B cell (primary cell): ENCODE measurements around the gene KLHL41. TPM values are rescaled to one million over a fixed set of nuclear protein-coding genes. Genes with fewer than 3 reads are reported as not detected.

ENCODE experiments used
- ATAC-seq: fragments of 200-7000 bp; cut with Tn5 transposase; one replicate; pipeline ENCODE4 v1.10.0; 2021; ENCODE audit warnings: low read depth, mild to moderate bottlenecking, moderate number of reproducible peaks, moderate library complexity
- CTCF ChIA-PET: fragments of 350-600 bp; sonication (Branson Sonifier 250); formaldehyde crosslinking; loops from one replicate; lab custom pipeline; 2021; ENCODE audit warnings: antibody characterized with exemption, inconsistent platforms; lab: Charles Lee
- POLR2A ChIA-PET: fragments of 350-600 bp; sonication (Branson Sonifier 250); formaldehyde crosslinking; loops from one replicate; lab custom pipeline; 2021; ENCODE audit warnings: antibody characterized with exemption; lab: Charles Lee
- DNase-seq: peaks from one replicate; pipeline ENCODE4 v3.0.0; 2013
- H2AFZ ChIP-seq: 2 replicates; pipeline ENCODE4 v1.6.1; 2012; ENCODE audit warnings: mild to moderate bottlenecking, low read depth, low read length; ENCODE audit not compliant: insufficient read depth, poor library complexity, severe bottlenecking
- H3K27ac ChIP-seq, 2 donors: 1 replicate in 1 of 2; 2 replicates in 1 of 2; pipeline ENCODE4 v1.5.1; 2012 to 2013; ENCODE audit warnings: low read length in 2 of 2, mild to moderate bottlenecking in 2 of 2, moderate library complexity in 1 of 2
- H3K27me3 ChIP-seq, 4 experiments: fragments of 200-600 bp in 1 of 4; sonication (generic) in 1 of 4; replicated peaks in 1 of 4; 1 replicate in 2 of 4; 2 replicates in 2 of 4; pipeline versions ENCODE4 v1.6.1 to v1.7.0; 2013 to 2016; ENCODE audit warnings: low read length in 3 of 4, mild to moderate bottlenecking in 2 of 4, mixed read lengths in 1 of 4, moderate library complexity in 1 of 4; ENCODE audit not compliant: insufficient read depth in 4 of 4, control insufficient read depth in 3 of 4; ENCODE audit errors: control extremely low read depth in 1 of 4
- H3K36me3 ChIP-seq, 2 experiments: replicated peaks in 1 of 2; 1 replicate in 1 of 2; 2 replicates in 1 of 2; pipeline versions ENCODE4 v1.6.1 to v1.7.1; 2013; ENCODE audit warnings: low read length in 1 of 2; ENCODE audit not compliant: insufficient read depth in 2 of 2, control insufficient read depth in 1 of 2; ENCODE audit errors: control extremely low read depth in 1 of 2, extremely low read depth in 1 of 2
- H3K4me1 ChIP-seq, 2 donors: fragments of 200-600 bp in 1 of 2; sonication (generic) in 1 of 2; 1 replicate in 1 of 2; 2 replicates in 1 of 2; pipeline versions ENCODE4 v1.5.1 to v1.6.1; 2013 to 2017; ENCODE audit warnings: low read length in 2 of 2; ENCODE audit not compliant: control insufficient read depth in 2 of 2, insufficient read depth in 2 of 2
- H3K4me2 ChIP-seq: replicated peaks from 2 replicates; pipeline ENCODE3; 2012; ENCODE audit warnings: mild to moderate bottlenecking, low read depth, low read length; ENCODE audit not compliant: poor library complexity, severe bottlenecking
- H3K4me3 ChIP-seq, 5 experiments: fragments of 200-600 bp in 1 of 5; sonication (generic) in 1 of 5; 1 replicate in 3 of 5; 2 replicates in 2 of 5; pipeline versions ENCODE4 v1.5.1 to v1.7.0; 2011 to 2016; ENCODE audit warnings: low read length in 4 of 5, mild to moderate bottlenecking in 4 of 5, low read depth in 2 of 5, control low read depth in 1 of 5, moderate library complexity in 1 of 5; ENCODE audit not compliant: insufficient read depth in 1 of 5; ENCODE audit errors: control extremely low read depth in 1 of 5, extremely low read depth in 1 of 5
- H3K79me2 ChIP-seq: fragments of 200-600 bp; sonication (generic); one replicate; pipeline ENCODE4 v1.6.0; 2016; ENCODE audit warnings: low read length; ENCODE audit not compliant: control insufficient read depth, insufficient read depth
- H3K9ac ChIP-seq: fragments of 200-600 bp; sonication (generic); 2 replicates; pipeline ENCODE4 v1.6.1; 2017; ENCODE audit warnings: mild to moderate bottlenecking, low read length, moderate library complexity
- H3K9me3 ChIP-seq, 3 donors: one replicate each; pipeline versions ENCODE4 v1.6.1 to v1.7.1; 2013; ENCODE audit warnings: low read length in 2 of 3; ENCODE audit not compliant: control insufficient read depth in 2 of 3, insufficient read depth in 1 of 3; ENCODE audit errors: control extremely low read depth in 1 of 3
- H4K20me1 ChIP-seq: 2 replicates; pipeline ENCODE4 v1.6.0; 2012; ENCODE audit warnings: mild to moderate bottlenecking, low read length; ENCODE audit not compliant: insufficient read depth, control insufficient read depth, poor library complexity, severe bottlenecking
- H3K27ac Mint-ChIP-seq: one replicate; pipeline ENCODE4 v1.8.0; 2021; ENCODE audit warnings: mixed read lengths
- H3K27me3 Mint-ChIP-seq: one replicate; pipeline ENCODE4 v1.8.0; 2021; ENCODE audit warnings: mixed read lengths
- H3K4me1 Mint-ChIP-seq: one replicate; pipeline ENCODE4 v1.8.0; 2021; ENCODE audit warnings: mixed read lengths
- H3K4me3 Mint-ChIP-seq: one replicate; pipeline ENCODE4 v1.8.0; 2021; ENCODE audit warnings: mixed read lengths
- H3K9me3 Mint-ChIP-seq: one replicate; pipeline ENCODE4 v1.8.0; 2022; ENCODE audit warnings: mixed read lengths; ENCODE audit not compliant: insufficient read depth
- CTCF ChIP-seq: fragments of 200-600 bp; IDR thresholded peaks from one replicate; pipeline ENCODE4 v1.8.0; 2022; ENCODE audit warnings: antibody characterized with exemption, mild to moderate bottlenecking
- EZH2 ChIP-seq: IDR thresholded peaks from 2 replicates; pipeline ENCODE4 v1.6.1; 2012; ENCODE audit warnings: borderline replicate concordance, low read depth, mild to moderate bottlenecking, moderate library complexity, low read length; ENCODE audit not compliant: insufficient read depth, poor library complexity, severe bottlenecking
- WGBS: methylation state at CpG from one replicate; pipeline ENCODE4 v1.1.5; 2013; ENCODE audit warnings: missing lambda C conversion rate; ENCODE audit not compliant: insufficient coverage; 5-methylcytosine and 5-hydroxymethylcytosine counted together
- intact Hi-C: fragments of 100-400 bp; cut with micrococcal nuclease; formaldehyde crosslinking; loops from one replicate; pipeline ENCODE4 v1.10.0; 2022
- polyA plus RNA-seq: library from polyadenylated mRNA; depleted of rRNA; stranded (reverse); fragments of >200 nt; gene quantifications from 2 replicates; pipeline ENCODE4 v1.2.3, GENCODE V29; 2012
- total RNA-seq, 2 donors: library from RNA; stranded (reverse); fragments of 120-200 nt in 1 of 2; gene quantifications; 1 replicate in 1 of 2; 2 replicates in 1 of 2; pipeline versions ENCODE4 v1.2.3 to v1.2.4, GENCODE V29; 2013 to 2022

Gene KLHL41
- total and polyA plus RNA-seq, 2 donors (not counting 1 experiment from before 2014, with no cell fraction given), result 0.03 to 0.27 TPM

DNA sequence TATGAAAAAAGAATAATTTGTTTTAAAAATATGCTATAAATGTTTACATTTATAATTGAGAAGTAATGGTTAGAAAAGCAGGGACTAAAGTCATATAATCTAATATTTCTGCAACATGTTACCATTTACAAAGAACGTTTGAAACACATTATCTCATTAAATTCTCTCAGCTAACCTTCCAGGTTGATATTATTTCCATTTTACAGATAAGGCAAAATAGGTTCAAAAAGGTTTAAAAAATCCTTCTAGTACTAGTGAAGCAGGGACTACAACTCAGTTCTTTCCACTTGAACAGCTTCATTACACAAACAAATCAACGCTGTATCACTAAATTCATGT is 63.3 kb downstream of the KLHL41 start:
- H3K27ac ChIP-seq, result peak overlapping the region in 1 of 2 donors; percentile 75
- no peaks in the 10 kb centered on the region for H3K9me3 ChIP-seq
- 18% methylated on average over 1 of the region's 2 CpGs for WGBS
- no peaks in the 10 kb centered on the region for H3K9me3 Mint-ChIP-seq
- peaks cover 5 to 6% of the 10 kb centered on the region in 2 donors for H3K4me1 ChIP-seq
- no peaks in the 10 kb centered on the region for H4K20me1 ChIP-seq
- no peak for ATAC-seq
- H3K9ac ChIP-seq, result peak overlapping the region; percentile 90
- H3K27me3 ChIP-seq, result no peaks in the 10 kb centered on the region
- H2AFZ ChIP-seq, result peak overlapping the region; percentile 98
- peaks cover 35% of the 10 kb centered on the region for H3K79me2 ChIP-seq
- no peaks in the 10 kb centered on the region for H3K27me3 Mint-ChIP-seq
- no peak for DNase-seq
- H3K4me1 Mint-ChIP-seq, result peaks cover 14% of the 10 kb centered on the region
- H3K27ac Mint-ChIP-seq, result peak overlapping the region; percentile 88
- H3K4me3 ChIP-seq, result peak overlapping the region; percentile 74 to 99 (median 89)
- peak overlapping the region; percentile 75 for H3K4me2 ChIP-seq
- ChIA-PET CTCF (interaction anchor here (2.3 kb wide), 1 partner anchor 12 kb away, joined by 14 read pairs; the partner anchor contains the start of gene PPIG), POLR2A (interaction anchor here (2.0 kb wide), 1 partner anchor 12 kb away, joined by 16 read pairs; the partner anchor contains the start of gene PPIG)
- H3K36me3 ChIP-seq, result no peaks in the 10 kb centered on the region
- peak overlapping the region; percentile 96 for H3K4me3 Mint-ChIP-seq
- intact Hi-C loops, result loop anchor here (1.0 to 10.0 kb wide), 5 partner anchors 12 to 1862 kb away; partner anchors contain the start of genes CFAP210, DCAF17, METTL8 and PHOSPHO2
- no peak for TF ChIP-seq EZH2
- TF ChIP-seq CTCF, result no peak
